CD4-positive, alpha-beta T cell treated with Interleukin-4 for 1 hour (primary cell): ENCODE measurements around the gene SLC25A6.
"Not testable (repeated sequence)": the region's sequence is repeated elsewhere in the genome, so short reads cannot be mapped to it uniquely, and the experiment has no call there.

ENCODE experiments used
- DNase-seq, 2 donors: peaks; one replicate each; pipeline ENCODE4 v3.0.0-alpha.2; 2020 to 2022

Gene SLC25A6

GRCh38 chrX:1412551-1413161 is 20.7 kb upstream of the SLC25A6 start:
- DNase-seq = no peak

- DNase-seq = no peak
Measured at GRCh38 chrX:1411326-1411725, 19.4 kb upstream of the SLC25A6 start.

- DNase-seq = no peak
Measured at GRCh38 chrX:1407035-1407434, 15.1 kb upstream of the SLC25A6 start.

- not testable (repeated sequence) for DNase-seq
Measured at GRCh38 chrX:1405769-1406168, 13.9 kb upstream of the SLC25A6 start.

- DNase-seq = not testable (repeated sequence)
Measured at GRCh38 chrX:1403867-1404266, 12.0 kb upstream of the SLC25A6 start.

GRCh38 chrX:1403228-1403627 is 11.3 kb upstream of the SLC25A6 start:
- no peak for DNase-seq

GRCh38 chrX:1401611-1402430 is 9.9 kb upstream of the SLC25A6 start:
- DNase-seq = no peak

- no peak for DNase-seq
Measured at GRCh38 chrX:1400742-1401471, 9.0 kb upstream of the SLC25A6 start.

GRCh38 chrX:1400049-1400448 is 8.1 kb upstream of the SLC25A6 start:
- DNase-seq = no peak

GRCh38 chrX:1398431-1399340 is 6.8 kb upstream of the SLC25A6 start:
- no peak for DNase-seq

- DNase-seq = no peak
Measured at GRCh38 chrX:1397441-1398270, 5.7 kb upstream of the SLC25A6 start.

- no peak for DNase-seq
Measured at GRCh38 chrX:1397001-1397400, 5.1 kb upstream of the SLC25A6 start.

GRCh38 chrX:1395646-1396216 is 3.8 kb upstream of the SLC25A6 start:
- DNase-seq = no peak

GRCh38 chrX:1394731-1395501 is 3.0 kb upstream of the SLC25A6 start:
- DNase-seq = no peak

- no peak for DNase-seq
Measured at GRCh38 chrX:1393871-1394615, 2.1 kb upstream of the SLC25A6 start.

- no peak for DNase-seq
Measured at GRCh38 chrX:1392376-1393068, 609 bp upstream of the SLC25A6 start.

GRCh38 chrX:1391370-1391706 is 575 bp downstream of the SLC25A6 start:
- DNase-seq = peak; percentile 91 to 92

GRCh38 chrX:1390621-1391369 is 1.1 kb downstream of the SLC25A6 start:
- DNase-seq = no peak

- DNase-seq = peak in 1 of 2 donors; percentile 9
Measured at GRCh38 chrX:1389993-1390285, 2.0 kb downstream of the SLC25A6 start.
